Kidney (tissue), 14 donors: ENCODE results near the gene TMEM178B. TPM values are rescaled to one million over a fixed set of nuclear protein-coding genes. Genes with fewer than 3 reads are reported as not detected.

ENCODE experiments used
- DNase-seq, 5 donors: peaks; one replicate each; pipeline ENCODE4 v3.0.0-alpha.2; 2013 to 2020
- FAIRE-seq: peaks from 2 replicates; lab custom pipeline; 2012; peaks lifted over from hg19 to GRCh38; lab: Jason Lieb, UNC
- H3K27ac ChIP-seq, 2 donors: one replicate each; pipeline ENCODE4 v1.7.0; 2013; ENCODE audit warnings: low read depth in 2 of 2, low read length in 2 of 2, inconsistent platforms in 1 of 2
- H3K27me3 ChIP-seq: one replicate; pipeline ENCODE4 v1.7.1; 2013; ENCODE audit warnings: low read length, inconsistent platforms; ENCODE audit not compliant: control insufficient read depth, insufficient read depth
- H3K36me3 ChIP-seq, 3 donors: one replicate each; pipeline versions ENCODE4 v1.7.0 to v1.7.1; 2013; ENCODE audit warnings: low read length in 3 of 3, control low read depth in 1 of 3, inconsistent platforms in 1 of 3; ENCODE audit not compliant: insufficient read depth in 3 of 3, control insufficient read depth in 2 of 3
- H3K4me1 ChIP-seq, 3 donors: one replicate each; pipeline versions ENCODE4 v1.7.0 to v1.7.1; 2013; ENCODE audit warnings: low read length in 3 of 3, inconsistent platforms in 1 of 3, low read depth in 1 of 3; ENCODE audit not compliant: control insufficient read depth in 2 of 3, insufficient read depth in 2 of 3
- H3K4me3 ChIP-seq, 3 donors: one replicate each; pipeline versions ENCODE4 v1.7.0 to v1.8.1; 2013; ENCODE audit warnings: low read length in 3 of 3, control low read depth in 1 of 3, inconsistent platforms in 1 of 3
- H3K9ac ChIP-seq, 3 donors: one replicate each; pipeline versions ENCODE4 v1.7.0 to v1.7.1; 2013; ENCODE audit warnings: low read length in 3 of 3, control low read depth in 1 of 3, inconsistent platforms in 1 of 3
- H3K9me3 ChIP-seq, 3 donors: one replicate each; pipeline versions ENCODE4 v1.7.0 to v1.7.1; 2013; ENCODE audit warnings: low read length in 3 of 3, control low read depth in 1 of 3, inconsistent platforms in 1 of 3; ENCODE audit not compliant: control insufficient read depth in 2 of 3, insufficient read depth in 1 of 3
- intact Hi-C: fragments of 100-400 bp; cut with DNase I; formaldehyde crosslinking; loops from one replicate; pipeline ENCODE4 v1.11.1; 2022
- polyA plus RNA-seq: library from polyadenylated mRNA; stranded (reverse); fragments of 350-450 nt; fragmentation: Illumina TruSeq; extraction: RNeasy Lipid Tissue Mini Kit (QIAGEN cat#74804); gene quantifications from one replicate; pipeline ENCODE4 v1.2.3, GENCODE V29; 2014; ENCODE audit warnings: low read depth, low replicate concordance; ENCODE audit not compliant: insufficient read depth
- total RNA-seq: library from RNA; stranded (reverse); fragmentation: NEBNext Ultra II Directional; extraction: Animal tissue kit (Norgen Biotek cat#: 25700); gene quantifications from one replicate; pipeline ENCODE4 v1.2.1, GENCODE V29; 2021
- TF ChIP-seq, protein P1 (sequence below): IDR thresholded peaks from 3 replicates; pipeline ENCODE4 v1.5.1; 2012; ENCODE audit warnings: mild to moderate bottlenecking, moderate library complexity, borderline replicate concordance; ENCODE audit not compliant: insufficient read depth; ENCODE audit errors: extremely low read depth
- donor health status: control.
- donor health status: control.
- donor health status: control.
- donor health status: control.
- donor health status: control.
- donor health status: DM: yes; HTN: yes; CAD: no.
- donor health status: Normal renal cell carcinoma (clear cell type).

The TMEM178B gene
- total and polyA plus RNA-seq, 2 donors from 2014 or later: 0.58 to 20.0 TPM

DNA sequence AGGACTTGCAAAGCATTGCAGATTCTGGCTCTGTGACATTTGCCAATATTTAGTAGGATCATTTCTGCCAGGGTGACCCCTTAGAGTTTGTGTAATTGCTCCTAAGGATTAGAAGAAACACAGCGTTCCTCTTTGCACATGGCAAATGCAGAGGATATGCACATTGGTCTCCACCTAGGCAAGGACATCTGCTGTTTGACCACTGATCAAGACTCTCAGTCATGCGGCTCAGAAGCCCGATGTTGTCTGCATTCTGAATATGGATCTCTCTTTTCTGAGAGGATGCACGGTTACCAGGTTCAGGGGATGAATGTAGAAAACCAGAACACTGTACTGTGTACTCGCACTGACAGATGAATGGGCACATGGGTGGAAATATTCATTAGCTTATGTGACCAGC, 296.8 kb downstream of the TMEM178B start:
- no peak overlapping the region for H3K27ac ChIP-seq
- DNase-seq: no peak
- H3K36me3 ChIP-seq: no peaks in the 10 kb centered on the region
- H3K4me3 ChIP-seq: no peak overlapping the region
- TF ChIP-seq, protein P1, sequence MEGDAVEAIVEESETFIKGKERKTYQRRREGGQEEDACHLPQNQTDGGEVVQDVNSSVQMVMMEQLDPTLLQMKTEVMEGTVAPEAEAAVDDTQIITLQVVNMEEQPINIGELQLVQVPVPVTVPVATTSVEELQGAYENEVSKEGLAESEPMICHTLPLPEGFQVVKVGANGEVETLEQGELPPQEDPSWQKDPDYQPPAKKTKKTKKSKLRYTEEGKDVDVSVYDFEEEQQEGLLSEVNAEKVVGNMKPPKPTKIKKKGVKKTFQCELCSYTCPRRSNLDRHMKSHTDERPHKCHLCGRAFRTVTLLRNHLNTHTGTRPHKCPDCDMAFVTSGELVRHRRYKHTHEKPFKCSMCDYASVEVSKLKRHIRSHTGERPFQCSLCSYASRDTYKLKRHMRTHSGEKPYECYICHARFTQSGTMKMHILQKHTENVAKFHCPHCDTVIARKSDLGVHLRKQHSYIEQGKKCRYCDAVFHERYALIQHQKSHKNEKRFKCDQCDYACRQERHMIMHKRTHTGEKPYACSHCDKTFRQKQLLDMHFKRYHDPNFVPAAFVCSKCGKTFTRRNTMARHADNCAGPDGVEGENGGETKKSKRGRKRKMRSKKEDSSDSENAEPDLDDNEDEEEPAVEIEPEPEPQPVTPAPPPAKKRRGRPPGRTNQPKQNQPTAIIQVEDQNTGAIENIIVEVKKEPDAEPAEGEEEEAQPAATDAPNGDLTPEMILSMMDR: no peak
- no peaks in the 10 kb centered on the region for H3K27me3 ChIP-seq
- peaks cover 0 to 5% (median 2%) of the 10 kb centered on the region in 3 donors for H3K4me1 ChIP-seq
- intact Hi-C loops: no loop called here
- no peak for FAIRE-seq
- no peaks in the 10 kb centered on the region for H3K9me3 ChIP-seq
- no peak overlapping the region for H3K9ac ChIP-seq

GRCh38 chr7:141374425-141374824, 300.6 kb downstream of the TMEM178B start:
- Histone ChIP-seq H3K9me3 (no peaks in the 10 kb centered on the region), H3K36me3 (no peaks in the 10 kb centered on the region), H3K27me3 (no peaks in the 10 kb centered on the region), H3K4me1 (no peaks in the 10 kb centered on the region), H3K4me3 (no peak overlapping the region), H3K9ac (no peak overlapping the region), H3K27ac (no peak overlapping the region)
- DNase-seq (no peak), FAIRE-seq (no peak)
- intact Hi-C loops: no loop called here
- TF ChIP-seq, protein P1: no peak

DNA sequence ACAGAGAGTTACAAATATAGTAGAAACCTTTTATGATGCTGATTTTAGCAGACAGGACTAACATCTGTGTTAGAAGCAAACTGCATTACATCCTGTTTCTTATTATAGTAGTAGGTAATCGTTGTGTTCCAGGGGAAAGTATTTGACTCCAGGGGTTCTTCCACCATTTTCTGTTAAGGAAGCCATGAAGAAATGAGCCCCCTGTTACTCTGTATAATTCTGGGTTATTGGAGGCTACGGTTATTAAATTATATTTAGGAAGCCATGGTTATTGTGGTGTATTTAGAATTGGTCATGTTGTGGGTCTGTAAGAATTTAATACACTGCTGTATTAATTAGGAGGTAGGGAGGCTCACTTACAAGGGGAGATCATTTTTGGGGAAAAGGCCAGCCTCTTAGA, 301.6 kb downstream of the TMEM178B start:
- no peaks in the 10 kb centered on the region for H3K27me3 ChIP-seq
- DNase-seq (no peak), FAIRE-seq (no peak)
- no peaks in the 10 kb centered on the region for H3K36me3 ChIP-seq
- intact Hi-C loops: no loop called here
- no peak overlapping the region for H3K27ac ChIP-seq
- H3K4me1 ChIP-seq: no peaks in the 10 kb centered on the region
- H3K9ac ChIP-seq: no peak overlapping the region
- no peak overlapping the region for H3K4me3 ChIP-seq
- TF ChIP-seq, protein P1: no peak
- no peaks in the 10 kb centered on the region for H3K9me3 ChIP-seq

GRCh38 chr7:141377906-141378305, 304.0 kb downstream of the TMEM178B start:
- H3K27me3 ChIP-seq: no peaks in the 10 kb centered on the region
- no peaks in the 10 kb centered on the region for H3K36me3 ChIP-seq
- DNase-seq (no peak), FAIRE-seq (no peak)
- H3K4me1 ChIP-seq: peaks cover 0 to 3% (median 0%) of the 10 kb centered on the region in 3 donors
- intact Hi-C loops: no loop called here
- no peak overlapping the region for H3K9ac ChIP-seq
- H3K27ac ChIP-seq: no peak overlapping the region
- TF ChIP-seq, protein P1: no peak
- no peak overlapping the region for H3K4me3 ChIP-seq
- H3K9me3 ChIP-seq: no peaks in the 10 kb centered on the region
